GM12874 (cell line): Measurements from ENCODE around the gene TMEM115.

Source experiments
- CTCF ChIP-seq: IDR thresholded peaks from 2 replicates; pipeline ENCODE4 v1.5.1; 2011; ENCODE audit warnings: low read depth, mild to moderate bottlenecking, control low read depth, low read length, moderate library complexity; ENCODE audit not compliant: insufficient read depth

Gene TMEM115

GRCh38 chr3:50340448-50341329 is 18.6 kb downstream of the TMEM115 start, which contains the start of gene RASSF1:
RASSF1 (minus strand) TSS chr3:50340836; CDS start chr3:50340805, 31 bp downstream.
- no peak for TF ChIP-seq CTCF

GRCh38 chr3:50340147-50340447 is 19.2 kb downstream of the TMEM115 start:
- TF ChIP-seq CTCF = no peak

- TF ChIP-seq CTCF = no peak
Measured at GRCh38 chr3:50339485-50340146, 19.7 kb downstream of the TMEM115 start.

- TF ChIP-seq CTCF = no peak
Measured at GRCh38 chr3:50338965-50339364, 20.4 kb downstream of the TMEM115 start.

- no peak for TF ChIP-seq CTCF
Measured at GRCh38 chr3:50337175-50337861, 22.0 kb downstream of the TMEM115 start.

- TF ChIP-seq CTCF = no peak
Measured at GRCh38 chr3:50336452-50337174, 22.7 kb downstream of the TMEM115 start.
